HepG2 (cell line): ENCODE measurements around the gene CARD8. TPM values are rescaled to one million over a fixed set of nuclear protein-coding genes. Genes with fewer than 3 reads are reported as not detected.

Experiments used
- ATAC-seq: fragments of 200-7000 bp; cut with Tn5 transposase; 3 replicates; pipeline ENCODE4 v1.9.1; 2020; ENCODE audit warnings: mild to moderate bottlenecking, moderate library complexity
- BruUV-seq: library from RNA; stranded (reverse); fragments of 400-500 nt; replicated peaks from 2 replicates; lab custom pipeline; 2021; lab: Mats Ljungman, UMichigan
- CTCF ChIA-PET: fragments of 300-600 bp; formaldehyde crosslinking; extraction: SDS; loops from one replicate; lab custom pipeline; 2021; ENCODE audit warnings: low total read pairs, inconsistent platforms, low intra/inter-chr PET ratio; lab: Yijun Ruan, JAX
- POLR2A ChIA-PET: fragments of 350-600 bp; sonication (Branson Sonifier 250); formaldehyde crosslinking; loops from one replicate; lab custom pipeline; 2020; ENCODE audit warnings: antibody characterized with exemption, inconsistent platforms; lab: Yijun Ruan, JAX
- DNase-seq: peaks from one replicate; pipeline ENCODE4 v3.0.0-alpha.2; 2015; ENCODE audit warnings: low spot score
- FAIRE-seq: peaks from 3 replicates; lab custom pipeline; 2011; peaks lifted over from hg19 to GRCh38; lab: Jason Lieb, UNC
- H2AFZ ChIP-seq: one replicate; pipeline ENCODE4 v1.6.1; 2011; ENCODE audit warnings: low read length, inconsistent platforms
- H3K27ac ChIP-seq: fragments of 300-600 bp; 3 replicates; pipeline ENCODE4 v1.8.0; 2011; ENCODE audit warnings: mixed run types, mild to moderate bottlenecking, mixed read lengths, low read length, inconsistent platforms; ENCODE audit not compliant: insufficient read depth; ENCODE audit errors: extremely low read length
- H3K27me3 ChIP-seq, 2 experiments: fragments of 200-600 bp in 1 of 2; 2 replicates in 1 of 2; 3 replicates in 1 of 2; pipeline versions ENCODE4 v1.6.0 to v1.8.0; 2011; ENCODE audit warnings: low read length in 2 of 2, mild to moderate bottlenecking in 2 of 2, moderate library complexity in 2 of 2, inconsistent platforms in 1 of 2; ENCODE audit not compliant: insufficient read depth in 2 of 2, control insufficient read depth in 1 of 2
- H3K36me3 ChIP-seq, 2 experiments: fragments of 200-600 bp in 1 of 2; replicated peaks in 1 of 2; 2 replicates in 1 of 2; 3 replicates in 1 of 2; pipeline versions ENCODE4 v1.5.1 to v1.8.0; 2011; ENCODE audit warnings: low read length in 2 of 2, inconsistent platforms in 1 of 2; ENCODE audit not compliant: insufficient read depth in 2 of 2, control insufficient read depth in 1 of 2
- H3K4me1 ChIP-seq: 2 replicates; pipeline ENCODE4 v1.5.1; 2012; ENCODE audit warnings: low read length, inconsistent platforms; ENCODE audit not compliant: insufficient read depth
- H3K4me2 ChIP-seq: 2 replicates; pipeline ENCODE4 v1.6.0; 2011; ENCODE audit warnings: low read depth, low read length, inconsistent platforms
- H3K4me3 ChIP-seq, 3 experiments: fragments of 200-600 bp in 1 of 3; sonication (generic), shearing (Covaris generic) in 1 of 3; replicated peaks in 1 of 3; 2 replicates each; pipeline ENCODE4 v1.5.1; 2011 to 2016; ENCODE audit warnings: low read length in 3 of 3, inconsistent platforms in 2 of 3, low read depth in 2 of 3, mild to moderate bottlenecking in 2 of 3, control low read depth in 1 of 3, mixed read lengths in 1 of 3; ENCODE audit not compliant: insufficient read depth in 1 of 3
- H3K79me2 ChIP-seq: one replicate; pipeline ENCODE4 v1.6.1; 2011; ENCODE audit warnings: low read length, inconsistent platforms; ENCODE audit not compliant: insufficient read depth
- H3K9ac ChIP-seq: 2 replicates; pipeline ENCODE4 v1.6.0; 2011; ENCODE audit warnings: mild to moderate bottlenecking, low read depth, low read length, inconsistent platforms; ENCODE audit not compliant: insufficient read depth
- H3K9me3 ChIP-seq: 2 replicates; pipeline ENCODE4 v1.5.1; 2012; ENCODE audit warnings: mild to moderate bottlenecking, low read length
- H4K20me1 ChIP-seq: 2 replicates; pipeline ENCODE4 v1.6.0; 2011; ENCODE audit warnings: inconsistent platforms, mild to moderate bottlenecking, low read length, moderate library complexity; ENCODE audit not compliant: insufficient read depth
- ATF7 ChIP-seq, 2 experiments: fragments of 450-650 bp in 1 of 2; sonication (generic) in 1 of 2; formaldehyde crosslinking in 1 of 2; IDR thresholded peaks; 2 replicates each; pipeline versions ENCODE4 v1.4.0 to v1.6.1; 2016 to 2020; ENCODE audit warnings: antibody characterized with exemption in 1 of 2, mild to moderate bottlenecking in 1 of 2, missing genetic modification reagents in 1 of 2
- CBX5 ChIP-seq: sonication (generic); formaldehyde crosslinking; IDR thresholded peaks from 2 replicates; pipeline ENCODE4 v1.4.0; 2020; ENCODE audit warnings: missing genetic modification reagents, borderline replicate concordance
- E2F5 ChIP-seq: sonication (generic); formaldehyde crosslinking; conservative IDR thresholded peaks from 2 replicates; pipeline ENCODE4 v1.4.0; 2020; ENCODE audit warnings: missing genetic modification reagents
- XBP1 ChIP-seq: sonication (generic); formaldehyde crosslinking; IDR thresholded peaks from 2 replicates; pipeline ENCODE4 v1.5.0; 2020; ENCODE audit warnings: missing genetic modification reagents
- ZBTB26 ChIP-seq: IDR thresholded peaks from 2 replicates; pipeline ENCODE4 v1.6.1; 2016; ENCODE audit warnings: missing compliant biosample characterization, missing genetic modification reagents, borderline replicate concordance
- ZBTB4 ChIP-seq: sonication (generic); formaldehyde crosslinking; IDR thresholded peaks from 2 replicates; pipeline ENCODE4 v1.4.0; 2020; ENCODE audit warnings: missing genetic modification reagents, mild to moderate bottlenecking, borderline replicate concordance
- ZNF280D ChIP-seq: sonication (generic); formaldehyde crosslinking; IDR thresholded peaks from 2 replicates; pipeline ENCODE4 v1.5.1; 2020; ENCODE audit warnings: mild to moderate bottlenecking, missing genetic modification reagents
- ZNF33A ChIP-seq: sonication (generic); formaldehyde crosslinking; IDR thresholded peaks from 2 replicates; pipeline ENCODE4 v1.5.1; 2020; ENCODE audit warnings: missing genetic modification reagents, mild to moderate bottlenecking, moderate library complexity, borderline replicate concordance
- ZNF747 ChIP-seq: sonication (generic); formaldehyde crosslinking; IDR thresholded peaks from 2 replicates; pipeline ENCODE4 v1.8.1; 2023; ENCODE audit warnings: missing genetic modification reagents, mild to moderate bottlenecking, borderline replicate concordance
- ZSCAN29 ChIP-seq: sonication (generic); formaldehyde crosslinking; conservative IDR thresholded peaks from 2 replicates; pipeline ENCODE4 v1.4.0; 2020; ENCODE audit warnings: mild to moderate bottlenecking, missing genetic modification reagents
- WGBS: methylation state at CpG from one replicate; pipeline ENCODE4 v1.1.6; 2017; ENCODE audit warnings: low lambda C conversion rate; 5-methylcytosine and 5-hydroxymethylcytosine counted together
- in situ Hi-C: cut with HindIII; loops from 2 replicates; pipeline ENCODE4 v1.10.0; 2017; ENCODE audit warnings: low pct_unique_long_range_greater_than_20kb; ENCODE audit not compliant: extremely low pct_ligation_motif_present
- intact Hi-C: fragments of 100-400 bp; cut with micrococcal nuclease; formaldehyde crosslinking; loops from one replicate; pipeline ENCODE4 v1.10.0; 2022; ENCODE audit not compliant: unreplicated experiment
- polyA plus RNA-seq, 8 experiments: library from polyadenylated mRNA; depleted of rRNA in 3 of 8; stranded (reverse) in 7 of 8; unstranded in 1 of 8; fragments of >200 nt; fragmentation: Illumina TruSeq in 4 of 8; extraction: Trizol in 4 of 8; gene quantifications; 2 replicates each; pipeline versions ENCODE4 v1.2.1 to v1.2.3, GENCODE V29; 2011 to 2016; ENCODE audit warnings: low read depth in 4 of 8, missing spikeins in 1 of 8, mixed read lengths in 1 of 8; ENCODE audit not compliant: insufficient read depth in 1 of 8
- total RNA-seq, 5 experiments: library from RNA; depleted of rRNA; stranded (reverse); fragments of >200 nt; fragmentation: Illumina TruSeq; extraction: Trizol; gene quantifications; 2 replicates each; pipeline ENCODE4 v1.2.3, GENCODE V29; 2016; ENCODE audit warnings: low read depth in 1 of 5

CARD8 gene
- total and polyA plus RNA-seq, 2 of the 13 experiments (the other 11 are each of a cell fraction or from before 2014, with no cell fraction given) = 15.0 to 19.2 TPM

GRCh38 chr19:48303367-48303766 is 47.7 kb upstream of the CARD8 start:
- in situ Hi-C loops = no loop called here
- no peak for FAIRE-seq

GRCh38 chr19:48302600-48302959 is 46.9 kb upstream of the CARD8 start:
- H3K4me2 ChIP-seq = no peak overlapping the region
- in situ Hi-C loops = no loop called here
- no peak overlapping the region for H2AFZ ChIP-seq
- no peak overlapping the region for H3K4me3 ChIP-seq
- H3K9ac ChIP-seq = no peak overlapping the region
- no TSS peak for BruUV-seq
- no peaks in the 10 kb centered on the region for H3K36me3 ChIP-seq
- FAIRE-seq = no peak
- CTCF ChIA-PET = no interaction called here
- WGBS = 67% methylated on average over 8 of the region's 12 CpGs
- H3K27ac ChIP-seq = no peak overlapping the region
- no peak for ATAC-seq
- no peaks in the 10 kb centered on the region for H4K20me1 ChIP-seq
- POLR2A ChIA-PET = no interaction called here
- intact Hi-C loops = no loop called here
- no peaks in the 10 kb centered on the region for H3K4me1 ChIP-seq
- no peak for DNase-seq
- peaks cover 1 to 15% of the 10 kb centered on the region in 2 experiments for H3K27me3 ChIP-seq
- H3K9me3 ChIP-seq = no peaks in the 10 kb centered on the region
- H3K79me2 ChIP-seq = no peaks in the 10 kb centered on the region
- TF ChIP-seq XBP1 (CRISPR knock-in tag) = no peak
- TF ChIP-seq CBX5 (CRISPR knock-in tag) = no peak
- no peak for TF ChIP-seq ZBTB4
- no peak for TF ChIP-seq ZSCAN29
- TF ChIP-seq ZNF280D (CRISPR knock-in tag) = no peak
- TF ChIP-seq ZBTB26 (CRISPR knock-in tag) = no peak

More at GRCh38 chr19:48303367-48303766, 47.7 kb upstream of the CARD8 start:
- BruUV-seq = no TSS peak
- CTCF ChIA-PET = no interaction called here
- intact Hi-C loops = no loop called here
- Histone ChIP-seq H3K4me1 (peaks cover 5% of the 10 kb centered on the region), H3K79me2 (no peaks in the 10 kb centered on the region), H3K9me3 (no peaks in the 10 kb centered on the region), H3K4me2 (no peak overlapping the region), H2AFZ (no peak overlapping the region), H3K36me3 (no peaks in the 10 kb centered on the region), H3K4me3 (no peak overlapping the region)
- 58% methylated on average over 11 of the region's 13 CpGs for WGBS
- DNase-seq (no peak), ATAC-seq (no peak)
- TF ChIP-seq ATF7 (IDR thresholded peaks at IDR 0.05) (no peak), ATF7 (CRISPR knock-in tag; IDR thresholded peaks at IDR 0.05) (no peak), ZNF33A (CRISPR knock-in tag) (no peak), ZNF747 (CRISPR knock-in tag) (no peak), E2F5 (CRISPR knock-in tag) (no peak)
- TF ChIP-seq, all 625 proteins: peak for 0
- POLR2A ChIA-PET = no interaction called here
- peaks cover 1 to 12% of the 10 kb centered on the region in 2 experiments for H3K27me3 ChIP-seq
- H3K9ac ChIP-seq = no peak overlapping the region
- no peak overlapping the region for H3K27ac ChIP-seq
- H4K20me1 ChIP-seq = no peaks in the 10 kb centered on the region
